A673 (cell line): ENCODE results near the gene RAB3D.
"Not testable (repeated sequence)": the region's sequence is repeated elsewhere in the genome, so short reads cannot be mapped to it uniquely, and the experiment has no call there.

Experiments
- EZH2 ChIP-seq: fragments of 200-600 bp; sonication (generic); IDR thresholded peaks from 2 replicates; pipeline ENCODE4 v1.6.1; 2017; ENCODE audit warnings: borderline replicate concordance, low read depth, mild to moderate bottlenecking, mixed read lengths, antibody characterized with exemption, low read length; ENCODE audit not compliant: poor library complexity, severe bottlenecking
- TF ChIP-seq, protein P1 (sequence below): fragments of 300-800, 200-600 bp; sonication (generic); conservative IDR thresholded peaks from 2 replicates; pipeline ENCODE4 v1.5.1; 2017; ENCODE audit warnings: low read depth, mild to moderate bottlenecking, antibody characterized with exemption, low read length, moderate library complexity, mixed read lengths

DNA sequence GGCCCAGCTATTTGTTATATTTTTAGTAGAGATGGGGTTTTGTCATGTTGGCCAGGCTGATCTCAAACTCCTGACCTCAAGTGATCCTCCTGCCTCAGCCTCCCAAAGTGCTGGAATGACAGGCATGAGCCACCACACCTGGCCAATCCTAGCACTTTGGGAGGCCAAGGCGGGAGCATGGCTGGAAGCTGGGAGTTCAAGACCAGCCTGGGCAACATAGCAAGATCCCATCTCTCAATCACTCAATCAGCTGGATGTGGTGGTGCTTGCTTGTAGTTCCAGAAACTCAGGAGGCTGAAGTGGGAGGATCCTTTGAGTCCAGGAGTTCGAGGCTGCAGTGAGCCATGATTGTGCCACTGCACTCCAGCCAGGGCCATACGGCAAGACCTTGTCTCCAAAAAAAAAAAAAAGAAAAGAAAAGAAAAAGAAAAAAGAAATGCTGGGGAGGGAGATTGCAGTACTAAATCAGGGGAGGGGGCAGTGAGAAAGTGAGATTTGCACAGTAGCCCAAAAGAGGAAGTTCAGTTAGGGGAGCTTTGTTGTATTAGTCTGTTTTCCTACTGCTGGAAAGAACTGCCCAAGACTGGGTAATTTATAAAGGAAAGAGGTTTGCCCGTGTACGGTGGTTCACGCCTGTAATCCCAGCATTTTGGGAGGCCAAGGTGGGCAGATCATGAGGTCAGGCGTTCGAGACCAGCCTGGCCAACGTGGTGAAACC is 19.0 kb downstream of the RAB3D start:
- TF ChIP-seq, protein P1, sequence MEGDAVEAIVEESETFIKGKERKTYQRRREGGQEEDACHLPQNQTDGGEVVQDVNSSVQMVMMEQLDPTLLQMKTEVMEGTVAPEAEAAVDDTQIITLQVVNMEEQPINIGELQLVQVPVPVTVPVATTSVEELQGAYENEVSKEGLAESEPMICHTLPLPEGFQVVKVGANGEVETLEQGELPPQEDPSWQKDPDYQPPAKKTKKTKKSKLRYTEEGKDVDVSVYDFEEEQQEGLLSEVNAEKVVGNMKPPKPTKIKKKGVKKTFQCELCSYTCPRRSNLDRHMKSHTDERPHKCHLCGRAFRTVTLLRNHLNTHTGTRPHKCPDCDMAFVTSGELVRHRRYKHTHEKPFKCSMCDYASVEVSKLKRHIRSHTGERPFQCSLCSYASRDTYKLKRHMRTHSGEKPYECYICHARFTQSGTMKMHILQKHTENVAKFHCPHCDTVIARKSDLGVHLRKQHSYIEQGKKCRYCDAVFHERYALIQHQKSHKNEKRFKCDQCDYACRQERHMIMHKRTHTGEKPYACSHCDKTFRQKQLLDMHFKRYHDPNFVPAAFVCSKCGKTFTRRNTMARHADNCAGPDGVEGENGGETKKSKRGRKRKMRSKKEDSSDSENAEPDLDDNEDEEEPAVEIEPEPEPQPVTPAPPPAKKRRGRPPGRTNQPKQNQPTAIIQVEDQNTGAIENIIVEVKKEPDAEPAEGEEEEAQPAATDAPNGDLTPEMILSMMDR, result not testable (repeated sequence)
- TF ChIP-seq EZH2, result not testable (repeated sequence)
